Ishikawa (cell line): ENCODE data around the gene ZNF552.

Source experiments
- CEBPB ChIP-seq: IDR thresholded peaks from 2 replicates; pipeline ENCODE4 v1.6.1; 2012
- EP300 ChIP-seq: IDR thresholded peaks from 2 replicates; pipeline ENCODE4 v1.6.1; 2012; ENCODE audit warnings: borderline replicate concordance
- FOXM1 ChIP-seq: IDR thresholded peaks from 2 replicates; pipeline ENCODE4 v1.6.1; 2012; ENCODE audit warnings: low read depth, borderline replicate concordance
- MAX ChIP-seq: IDR thresholded peaks from 2 replicates; pipeline ENCODE4 v1.6.1; 2012
- NFIC ChIP-seq: IDR thresholded peaks from 2 replicates; pipeline ENCODE4 v1.6.1; 2012
- RAD21 ChIP-seq: IDR thresholded peaks from 2 replicates; pipeline ENCODE4 v1.6.1; 2012; ENCODE audit warnings: low read depth
- REST ChIP-seq: IDR thresholded peaks from 2 replicates; pipeline ENCODE4 v1.6.1; 2012; ENCODE audit warnings: low read depth, mild to moderate bottlenecking
- TAF1 ChIP-seq: IDR thresholded peaks from 2 replicates; pipeline ENCODE4 v1.6.1; 2012; ENCODE audit warnings: low read depth, mild to moderate bottlenecking
- TEAD4 ChIP-seq: IDR thresholded peaks from 2 replicates; pipeline ENCODE4 v1.6.1; 2012
- USF1 ChIP-seq: IDR thresholded peaks from 2 replicates; pipeline ENCODE4 v1.6.1; 2012
- YY1 ChIP-seq: IDR thresholded peaks from 2 replicates; pipeline ENCODE4 v1.6.1; 2012; ENCODE audit warnings: low read depth
- ZBTB7A ChIP-seq: IDR thresholded peaks from 2 replicates; pipeline ENCODE4 v1.6.1; 2012; ENCODE audit warnings: low read depth

- TF ChIP-seq NFIC = no peak
- TF ChIP-seq USF1 = no peak
- no peak for TF ChIP-seq YY1
- no peak for TF ChIP-seq EP300
- TF ChIP-seq REST = no peak
- no peak for TF ChIP-seq MAX
- no peak for TF ChIP-seq FOXM1
- no peak for TF ChIP-seq CEBPB
- TF ChIP-seq ZBTB7A = no peak
- TF ChIP-seq RAD21 = no peak
- no peak for TF ChIP-seq TEAD4
- no peak for TF ChIP-seq TAF1
These were observed 26.5 kb downstream of the ZNF552 start for GRCh38 chr19:57788114-57788692.
